COLO829 (cell line): ENCODE data around the gene SUV39H1.
A peak's percentile ranks its signal among the peaks of the same experiment; 100 is the strongest.
"Not testable (repeated sequence)": the region's sequence is repeated elsewhere in the genome, so short reads cannot be mapped to it uniquely, and the experiment has no call there.

Source experiments
- DNase-seq: peaks from one replicate; pipeline ENCODE4 v3.0.0; 2012; ENCODE audit warnings: low spot score

The SUV39H1 gene, protein sequence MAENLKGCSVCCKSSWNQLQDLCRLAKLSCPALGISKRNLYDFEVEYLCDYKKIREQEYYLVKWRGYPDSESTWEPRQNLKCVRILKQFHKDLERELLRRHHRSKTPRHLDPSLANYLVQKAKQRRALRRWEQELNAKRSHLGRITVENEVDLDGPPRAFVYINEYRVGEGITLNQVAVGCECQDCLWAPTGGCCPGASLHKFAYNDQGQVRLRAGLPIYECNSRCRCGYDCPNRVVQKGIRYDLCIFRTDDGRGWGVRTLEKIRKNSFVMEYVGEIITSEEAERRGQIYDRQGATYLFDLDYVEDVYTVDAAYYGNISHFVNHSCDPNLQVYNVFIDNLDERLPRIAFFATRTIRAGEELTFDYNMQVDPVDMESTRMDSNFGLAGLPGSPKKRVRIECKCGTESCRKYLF

DNA sequence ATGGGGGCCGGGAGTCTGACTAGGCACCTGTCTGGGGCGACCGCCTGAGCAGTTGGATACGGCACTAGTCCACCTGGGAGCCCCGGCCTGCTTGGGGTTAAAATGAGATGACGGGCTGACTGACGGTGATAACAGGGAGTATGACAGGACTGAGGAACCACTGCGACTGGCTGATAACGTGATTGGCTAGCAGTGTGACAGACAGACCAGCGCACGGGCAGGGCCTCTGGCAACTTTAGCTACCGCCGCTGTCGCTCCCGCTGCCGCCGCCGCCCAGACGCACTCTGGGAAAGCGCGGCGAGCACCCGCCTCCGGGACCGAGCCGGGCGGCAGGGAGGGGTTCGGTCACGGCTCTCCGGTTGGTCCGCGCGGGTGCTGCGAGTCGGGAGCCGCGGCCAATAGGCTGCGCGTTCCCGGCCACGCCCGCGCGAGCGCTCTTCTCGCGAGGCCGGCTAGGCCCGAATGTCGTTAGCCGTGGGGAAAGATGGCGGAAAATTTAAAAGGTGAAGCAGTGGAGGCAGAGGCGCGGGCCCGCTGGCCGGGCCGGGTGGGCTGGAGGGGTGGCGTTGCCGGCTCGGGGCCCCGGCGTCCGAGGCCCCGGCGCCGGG is at the start of gene SUV39H1:
SUV39H1 (plus strand) TSS at position 434 of the 608 bp plus-strand sequence; CDS start at position 485, 51 bp downstream.
- peak; percentile 89 for DNase-seq

DNA sequence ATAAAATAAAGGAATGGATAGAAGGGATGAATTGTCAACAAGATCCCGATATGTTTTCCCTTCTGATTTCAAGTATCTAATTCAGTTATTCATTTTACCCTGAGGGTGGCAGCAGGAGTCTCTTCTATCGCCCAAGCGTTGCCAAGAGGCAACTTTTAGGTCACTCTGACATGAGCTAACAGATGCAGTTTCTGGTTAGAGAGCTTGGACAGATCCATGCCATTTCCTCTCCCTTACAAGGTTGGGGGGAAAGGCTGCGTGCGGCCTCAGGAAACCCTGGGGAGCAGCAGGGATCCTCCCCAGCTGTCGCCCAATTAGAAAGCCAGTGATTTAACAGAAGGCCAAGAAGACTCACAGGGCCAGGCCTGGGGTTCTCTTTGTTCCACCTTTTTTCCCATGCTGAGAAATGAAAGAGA is 48.2 kb upstream of the SUV39H1 start:
- no peak for DNase-seq

DNA sequence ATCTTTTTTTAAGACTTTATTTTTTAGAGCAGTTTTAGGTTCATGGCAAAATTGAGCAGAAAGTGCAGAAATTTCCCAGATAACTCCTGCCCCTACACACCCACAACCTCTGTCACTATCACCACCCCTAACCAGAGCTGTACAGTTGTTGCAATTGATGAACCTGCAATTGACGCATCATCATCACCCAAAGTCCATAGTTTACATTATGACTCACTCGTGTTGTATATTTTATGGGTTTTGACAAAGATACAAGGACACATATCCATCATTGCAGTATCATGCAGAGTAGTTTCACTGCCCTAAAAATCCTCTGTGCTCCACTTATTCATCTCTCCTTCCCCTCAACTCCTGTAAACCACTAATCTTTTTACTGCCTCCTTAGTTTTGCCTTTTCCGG is 47.4 kb upstream of the SUV39H1 start:
- DNase-seq = no peak

DNA sequence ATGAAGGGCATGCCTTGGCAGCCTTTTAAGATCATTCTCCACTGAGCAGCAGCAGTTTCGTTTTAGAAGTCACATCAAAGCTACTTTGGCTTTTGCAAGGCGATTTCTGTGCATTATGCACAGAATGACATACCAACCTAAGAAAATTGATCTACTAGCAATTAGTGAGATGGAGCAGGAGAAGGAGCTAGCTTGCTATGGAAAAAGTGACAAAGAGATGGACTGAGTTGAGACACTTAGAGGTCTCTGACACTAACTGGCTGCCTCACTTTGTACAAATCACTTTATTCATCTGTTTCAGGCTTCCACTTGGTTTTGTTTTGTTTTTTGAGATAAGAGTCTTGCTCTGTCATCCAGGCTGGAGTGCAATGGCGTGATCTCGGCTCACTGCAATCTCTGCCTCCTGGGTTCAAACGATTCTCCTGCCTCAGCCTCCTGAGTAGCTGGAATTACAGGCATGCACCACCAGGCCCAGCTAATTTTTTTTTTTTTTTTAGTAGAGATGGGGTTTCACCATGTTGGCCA is 44.4 kb upstream of the SUV39H1 start:
- DNase-seq = not testable (repeated sequence)

DNA sequence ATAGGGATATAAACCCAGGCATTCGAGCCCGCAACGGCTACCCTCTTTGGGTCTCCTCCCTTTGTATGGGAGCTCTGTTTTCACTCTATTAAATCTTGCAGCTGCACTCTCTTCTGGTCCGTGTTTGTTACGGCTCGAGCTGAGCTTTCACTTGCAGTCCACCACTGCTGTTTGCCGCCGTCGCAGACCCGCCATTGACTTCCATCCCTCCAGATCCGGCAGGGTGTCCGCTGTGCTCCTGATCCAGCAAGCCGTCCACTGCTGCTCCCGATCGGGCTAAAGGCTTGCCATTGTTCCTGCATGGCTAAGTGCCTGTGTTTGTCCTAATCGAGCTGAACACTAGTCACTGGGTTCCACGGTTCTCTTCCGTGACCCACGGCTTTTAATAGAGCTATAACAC is 41.8 kb upstream of the SUV39H1 start:
- not testable (repeated sequence) for DNase-seq

DNA sequence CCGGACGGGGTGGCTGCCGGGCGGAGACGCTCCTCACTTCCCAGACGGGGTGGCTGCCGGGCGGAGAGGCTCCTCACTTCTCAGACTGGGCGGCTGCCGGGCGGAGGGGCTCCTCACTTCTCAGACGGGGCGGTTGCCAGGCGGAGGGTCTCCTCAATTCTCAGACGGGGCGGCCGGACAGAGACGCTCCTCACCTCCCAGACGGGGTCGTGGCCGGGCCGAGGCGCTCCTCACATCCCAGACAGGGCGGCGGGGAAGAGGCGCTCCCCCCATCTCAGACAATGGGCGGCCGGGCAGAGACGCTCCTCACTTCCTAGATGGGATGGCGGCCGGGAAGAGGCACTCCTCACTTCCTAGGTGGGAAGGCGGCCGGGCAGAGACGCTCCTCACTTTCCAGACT is 36.8 kb upstream of the SUV39H1 start:
- not testable (repeated sequence) for DNase-seq

DNA sequence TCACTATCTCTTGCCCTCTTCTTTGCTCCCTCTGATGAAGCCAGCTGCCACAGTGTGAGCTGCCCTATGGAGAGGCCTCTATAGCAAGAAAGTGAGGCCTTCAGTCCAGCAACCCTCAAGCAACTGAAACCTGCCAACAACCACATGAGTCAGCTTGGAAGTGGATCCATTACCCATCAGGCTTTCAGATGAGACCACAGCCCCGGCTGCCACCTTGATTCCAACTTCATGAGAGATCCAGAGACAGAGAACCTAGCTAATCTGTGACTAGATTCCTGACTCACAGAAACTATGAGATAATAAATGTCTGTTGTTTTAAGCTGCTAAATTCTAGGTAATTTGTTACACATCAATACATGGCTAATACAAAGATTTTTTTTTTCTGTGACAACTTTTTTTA is 33.3 kb upstream of the SUV39H1 start:
- no peak for DNase-seq

DNA sequence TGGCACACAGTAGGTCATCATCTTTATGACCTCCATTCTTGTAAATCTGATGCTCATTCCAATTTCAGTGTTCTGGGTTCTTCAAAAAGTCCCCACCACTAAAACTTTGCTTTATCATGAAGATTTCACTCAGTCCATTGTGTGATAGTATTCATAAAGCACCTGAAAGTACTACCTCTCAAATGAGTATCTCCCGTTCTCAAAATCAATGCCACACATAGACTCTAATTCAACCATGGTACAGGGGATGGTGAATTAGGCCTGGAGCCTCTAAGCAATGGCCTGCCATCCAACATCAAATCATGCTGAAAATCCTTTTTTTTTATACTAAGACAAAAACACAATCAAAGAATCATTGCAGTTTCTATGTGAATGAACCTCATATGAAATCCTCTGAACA is 32.4 kb upstream of the SUV39H1 start:
- DNase-seq = no peak

DNA sequence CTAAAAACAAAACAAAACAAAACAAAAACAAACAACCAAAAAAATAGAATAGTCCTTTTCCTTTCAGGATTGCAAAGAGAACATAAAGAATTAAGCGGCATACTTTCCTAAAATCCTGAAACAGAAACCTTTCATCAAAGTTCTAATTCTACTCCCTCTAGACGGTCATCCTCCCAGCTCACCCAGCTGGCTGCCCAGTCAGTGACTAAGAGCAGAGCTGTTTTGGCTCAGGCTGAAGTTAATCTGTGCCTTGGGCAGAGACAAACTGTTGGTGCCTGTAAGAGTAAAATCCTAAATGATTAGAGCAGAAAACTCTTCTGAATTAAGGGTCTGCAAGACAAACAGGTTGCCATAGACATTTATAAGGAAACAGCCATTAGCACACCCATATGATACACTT is 30.5 kb upstream of the SUV39H1 start:
- DNase-seq = no peak

DNA sequence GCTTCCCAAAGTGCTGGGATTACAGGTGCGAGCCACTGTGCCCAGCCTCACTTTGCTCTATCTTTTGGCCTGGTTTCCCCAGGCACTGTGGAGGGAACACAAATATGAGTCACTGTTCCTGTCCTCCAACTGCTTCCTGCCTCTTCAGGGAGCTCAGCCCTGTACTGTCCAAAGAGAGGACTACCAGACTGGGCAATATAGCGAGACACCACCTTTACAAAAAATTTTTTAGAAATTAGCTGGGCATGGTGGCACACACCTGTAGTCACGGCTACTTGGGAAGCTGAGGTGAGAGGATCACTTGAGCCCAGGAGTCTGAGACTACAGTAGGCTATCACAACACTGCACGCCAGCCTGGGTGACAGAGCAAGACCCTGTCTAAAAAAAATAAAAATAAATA is 29.9 kb upstream of the SUV39H1 start:
- DNase-seq = no peak

DNA sequence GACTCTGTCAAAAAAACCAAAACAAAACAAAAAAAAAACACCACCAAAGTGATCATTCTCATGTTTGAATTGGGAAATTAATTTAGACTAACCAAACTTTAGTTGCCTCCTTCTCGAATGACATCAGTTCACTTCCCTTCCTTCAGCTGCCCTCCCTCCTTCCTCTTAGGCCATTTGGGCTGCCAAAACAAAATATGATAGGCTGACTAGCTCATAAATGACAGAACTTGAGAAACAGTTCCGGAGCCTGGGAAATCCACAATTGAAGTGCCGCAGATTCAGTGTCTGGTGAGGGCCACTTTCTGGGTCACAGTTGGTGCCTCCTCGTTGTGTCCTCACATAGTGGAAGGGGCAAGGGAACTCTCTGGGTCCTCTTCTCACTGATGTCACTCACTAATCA is 29.0 kb upstream of the SUV39H1 start:
- DNase-seq = no peak

DNA sequence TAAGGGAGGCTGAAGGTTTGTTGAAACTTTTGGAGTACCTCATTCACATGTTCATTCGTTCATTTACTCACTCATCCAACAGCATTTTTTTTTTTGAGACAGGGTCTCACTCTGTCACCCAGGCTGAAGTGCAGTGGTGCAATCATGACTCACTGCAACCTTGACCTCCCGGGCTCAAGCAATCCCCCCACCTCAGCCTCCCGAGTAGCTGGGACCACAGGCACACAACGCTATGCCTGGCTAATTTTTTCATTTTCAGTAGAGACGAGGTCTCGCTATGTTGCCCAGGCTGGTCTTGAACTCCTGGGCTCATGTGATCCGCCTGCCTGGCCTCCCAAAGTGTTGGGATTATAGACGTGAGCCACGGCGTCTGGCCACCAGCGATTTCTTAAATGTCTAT is 28.3 kb upstream of the SUV39H1 start:
- DNase-seq = not testable (repeated sequence)

DNA sequence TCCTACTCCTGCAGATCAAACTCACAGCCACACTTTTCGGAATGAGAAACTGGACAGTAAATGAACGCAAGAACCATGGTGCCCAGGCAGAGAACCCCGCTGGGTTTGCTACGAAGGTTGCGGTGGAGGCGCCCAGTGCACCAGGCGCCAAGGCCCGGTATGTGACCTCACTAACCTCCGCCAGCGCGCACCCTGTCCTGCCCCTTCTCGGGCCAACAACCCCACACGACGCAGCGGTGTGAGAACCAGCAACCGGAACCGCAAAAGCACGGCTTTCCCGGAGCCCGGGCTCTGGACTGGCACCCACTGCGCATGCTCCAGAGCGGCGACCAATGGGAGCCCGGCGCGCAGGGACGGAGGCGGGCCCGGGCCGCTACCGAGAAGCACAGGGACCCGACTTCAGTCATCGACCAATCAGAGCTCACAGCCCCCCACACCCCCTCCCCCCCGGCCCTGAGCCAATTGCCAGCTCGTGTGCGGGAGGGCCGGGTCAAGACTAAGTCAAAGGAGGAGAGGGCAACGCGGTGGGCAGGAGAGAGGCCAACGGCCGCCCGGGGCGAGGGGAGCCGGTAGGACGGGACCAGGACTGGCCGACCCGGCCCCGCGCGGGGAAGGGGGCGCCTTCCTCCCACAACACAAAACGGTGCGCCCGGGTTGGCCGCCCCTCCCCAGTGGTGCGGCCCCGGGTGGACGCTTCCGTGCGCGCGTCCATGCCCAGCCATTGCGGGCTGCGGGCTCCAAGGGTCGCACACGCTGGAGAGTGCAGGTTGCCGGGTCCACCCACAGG is 20.2 kb upstream of the SUV39H1 start:
- peak; percentile 92 for DNase-seq

DNA sequence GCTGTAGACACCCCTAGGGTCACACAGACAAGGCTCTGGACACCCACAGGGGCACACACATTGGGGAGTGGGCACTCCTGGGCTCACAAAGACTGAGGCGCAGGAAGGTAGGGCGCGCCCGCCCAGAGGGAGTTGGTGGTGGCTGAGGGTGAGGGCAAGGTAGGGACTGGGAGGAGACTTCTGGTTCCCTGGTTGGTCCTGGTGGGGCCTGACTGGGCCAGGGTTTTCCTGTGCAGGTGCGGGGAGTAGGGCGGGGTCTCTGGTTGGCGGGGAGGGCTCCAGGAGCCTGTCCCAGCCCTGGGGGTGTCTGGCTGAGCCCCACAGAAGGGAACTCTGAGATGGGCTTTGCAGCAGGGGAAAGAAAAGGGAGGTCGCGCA is 19.7 kb upstream of the SUV39H1 start:
- DNase-seq = no peak

DNA sequence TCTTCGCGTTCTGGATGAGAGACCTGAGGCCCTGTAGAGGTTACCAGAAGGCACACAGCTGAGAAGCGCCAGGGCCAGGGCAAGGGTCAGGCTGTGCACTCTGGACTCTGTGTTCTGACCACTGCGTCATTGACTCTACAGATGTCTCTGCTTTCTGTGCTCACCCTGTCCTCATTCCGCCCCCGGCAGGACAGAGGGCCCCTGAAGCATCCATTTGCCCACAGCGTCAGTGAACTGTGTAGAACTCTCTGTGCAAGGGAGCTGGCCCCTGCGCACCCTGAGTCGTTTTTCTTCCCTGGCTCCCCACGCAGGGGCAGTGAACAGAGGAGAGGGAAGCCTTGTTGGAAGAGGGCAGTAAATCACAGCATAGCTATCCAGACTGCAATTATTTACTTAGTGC is 19.0 kb upstream of the SUV39H1 start:
- DNase-seq = no peak

DNA sequence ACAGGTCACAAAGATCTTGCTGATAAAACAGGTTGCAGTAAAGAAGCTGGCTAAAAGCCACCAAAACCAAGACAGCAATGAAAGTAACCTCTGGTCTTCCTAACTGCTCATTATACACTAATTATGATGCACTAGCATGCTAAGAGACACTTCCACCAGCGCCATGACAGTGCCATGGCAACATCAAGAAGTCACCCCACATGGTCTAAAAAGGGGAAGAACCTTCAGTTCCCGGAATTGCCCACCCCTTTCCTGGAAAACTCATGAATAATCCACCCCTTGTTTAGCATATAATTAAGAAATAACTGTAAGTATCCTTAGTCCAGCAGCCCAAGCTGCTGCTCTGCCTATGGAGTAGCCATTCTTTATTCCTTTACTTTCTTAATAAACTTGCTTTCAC is 16.1 kb upstream of the SUV39H1 start:
- not testable (repeated sequence) for DNase-seq

DNA sequence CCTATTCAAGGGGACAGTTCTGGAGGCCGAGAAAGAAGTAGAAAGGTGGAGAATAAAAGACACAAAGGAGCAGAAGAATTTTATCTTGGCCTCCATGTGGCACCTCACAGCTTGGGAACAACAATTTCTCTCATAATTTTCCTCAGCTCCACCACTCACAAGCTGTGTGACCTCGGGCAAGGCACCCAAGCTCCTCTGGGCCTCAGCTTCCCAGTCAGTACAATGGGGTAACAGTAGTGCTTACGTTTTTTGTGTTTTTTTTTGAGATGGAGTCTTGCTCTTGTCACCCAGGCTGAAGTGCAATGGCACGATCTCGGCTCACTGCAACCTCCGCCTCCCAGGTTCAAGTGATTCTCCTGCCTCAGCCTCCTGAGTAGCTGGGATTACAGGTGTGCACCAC is 15.6 kb upstream of the SUV39H1 start:
- not testable (repeated sequence) for DNase-seq

DNA sequence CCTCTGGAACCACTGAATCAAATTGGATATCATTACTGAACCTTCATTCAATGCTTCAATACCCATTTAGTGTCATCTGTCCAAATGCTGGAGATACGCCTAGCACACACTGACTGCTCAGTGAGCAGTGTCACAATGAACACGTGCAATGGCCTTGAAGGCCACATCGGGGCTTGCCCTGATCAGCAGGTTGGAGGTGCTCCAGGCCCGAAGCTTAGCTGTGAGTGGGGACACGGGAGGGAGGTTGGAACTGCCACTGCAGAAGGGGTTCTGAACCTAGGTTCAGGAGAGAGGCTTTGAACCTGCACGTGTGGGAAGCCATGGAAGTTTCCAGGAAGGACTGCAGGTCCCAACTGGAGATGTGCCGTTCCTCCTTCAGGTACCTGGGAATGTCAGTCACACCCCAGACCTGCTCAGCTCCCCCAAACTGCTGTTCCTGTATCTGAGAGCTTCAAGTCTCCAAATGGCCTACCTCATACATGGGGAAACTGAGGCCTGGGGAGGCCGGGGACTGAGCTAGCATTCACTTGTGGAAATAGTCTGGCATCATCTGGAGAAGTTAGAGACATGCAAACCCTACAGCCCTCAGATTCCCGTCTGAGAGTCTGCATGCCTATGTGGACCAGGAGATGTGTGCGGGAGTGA is 14.9 kb upstream of the SUV39H1 start:
- no peak for DNase-seq

DNA sequence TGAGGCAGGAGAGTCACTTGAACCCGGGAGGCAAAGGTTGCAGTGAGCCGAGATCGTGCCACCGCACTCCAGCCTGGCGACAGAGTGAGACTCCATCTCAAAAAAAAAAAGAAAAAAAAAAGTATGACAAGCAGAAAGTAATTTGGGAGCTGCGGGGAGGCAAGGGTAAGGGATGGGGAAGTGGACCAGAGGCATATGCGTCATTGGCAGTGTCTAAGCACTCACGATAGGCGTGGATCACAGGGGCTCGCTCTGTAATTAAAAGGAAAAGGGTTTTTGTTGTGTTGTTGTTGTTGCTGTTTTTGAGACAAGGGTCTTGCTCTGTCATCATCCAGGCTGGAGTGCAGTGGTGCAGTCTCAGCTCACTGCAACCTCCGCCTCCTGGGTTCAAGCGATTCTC is 13.7 kb upstream of the SUV39H1 start:
- DNase-seq = not testable (repeated sequence)

DNA sequence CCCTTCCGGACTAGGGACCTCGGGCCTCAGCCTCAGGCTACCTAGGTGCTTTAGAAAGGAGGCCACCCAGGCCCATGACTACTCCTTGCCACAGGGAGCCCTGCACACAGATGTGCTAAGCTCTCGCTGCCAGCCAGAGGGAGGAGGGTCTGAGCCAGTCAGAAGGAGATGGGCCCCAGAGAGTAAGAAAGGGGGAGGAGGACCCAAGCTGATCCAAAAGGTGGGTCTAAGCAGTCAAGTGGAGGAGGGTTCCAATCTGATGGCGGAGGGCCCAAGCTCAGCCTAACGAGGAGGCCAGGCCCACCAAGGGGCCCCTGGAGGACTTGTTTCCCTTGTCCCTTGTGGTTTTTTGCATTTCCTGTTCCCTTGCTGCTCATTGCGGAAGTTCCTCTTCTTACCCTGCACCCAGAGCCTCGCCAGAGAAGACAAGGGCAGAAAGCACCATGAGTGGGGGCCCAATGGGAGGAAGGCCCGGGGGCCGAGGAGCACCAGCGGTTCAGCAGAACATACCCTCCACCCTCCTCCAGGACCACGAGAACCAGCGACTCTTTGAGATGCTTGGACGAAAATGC is 13.0 kb upstream of the SUV39H1 start, which contains the start of gene WAS:
WAS (plus strand) TSS at position 389 of the 572 bp plus-strand sequence; CDS start at position 444, 55 bp downstream.
- DNase-seq = no peak

DNA sequence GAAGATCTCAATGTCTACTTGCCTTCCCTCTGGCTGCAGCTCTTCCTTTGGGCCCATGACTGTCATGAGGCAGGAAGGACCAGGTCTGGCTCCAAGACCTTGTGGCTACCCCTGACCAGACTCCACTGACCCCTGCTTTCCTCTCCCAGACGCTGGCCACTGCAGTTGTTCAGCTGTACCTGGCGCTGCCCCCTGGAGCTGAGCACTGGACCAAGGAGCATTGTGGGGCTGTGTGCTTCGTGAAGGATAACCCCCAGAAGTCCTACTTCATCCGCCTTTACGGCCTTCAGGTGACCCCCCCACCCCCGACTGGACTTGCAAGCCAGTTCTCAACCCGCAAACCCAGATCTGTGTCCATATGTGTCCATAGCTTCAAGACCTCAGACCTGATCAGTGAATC is 12.4 kb upstream of the SUV39H1 start:
- no peak for DNase-seq

DNA sequence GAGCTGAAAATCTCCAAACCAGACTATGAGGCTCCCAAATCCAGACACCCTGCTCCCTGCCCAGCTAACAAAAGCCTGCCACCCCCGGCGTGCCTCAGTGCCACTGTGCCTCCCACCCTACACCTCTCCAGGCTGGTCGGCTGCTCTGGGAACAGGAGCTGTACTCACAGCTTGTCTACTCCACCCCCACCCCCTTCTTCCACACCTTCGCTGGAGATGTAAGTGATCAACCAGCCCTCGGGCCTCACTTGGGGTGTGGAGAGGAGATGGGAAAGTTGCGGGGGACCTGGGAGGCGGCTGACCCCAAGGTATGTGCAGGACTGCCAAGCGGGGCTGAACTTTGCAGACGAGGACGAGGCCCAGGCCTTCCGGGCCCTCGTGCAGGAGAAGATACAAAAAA is 11.1 kb upstream of the SUV39H1 start:
- no peak for DNase-seq
